Hematopoietic multipotent progenitor cell treated with erythropoietin and hydrocortisone succinate and interleukin-3 and kit ligand, for 15 days (in vitro differentiated cells): ENCODE results near the gene OR10A2.
"Not testable (repeated sequence)": the region's sequence is repeated elsewhere in the genome, so short reads cannot be mapped to it uniquely, and the experiment has no call there.

Source experiments
- DNase-seq: peaks from one replicate; pipeline ENCODE4 v3.0.0-alpha.2; 2015; ENCODE audit warnings: low spot score

The OR10A2 gene

GRCh38 chr11:6862961-6863360 lies at the start of gene OR10A2:
Gene OR10A2 (plus strand): TSS chr11:6863057. CDS start chr11:6869755, 6,698 bp downstream.
- no peak for DNase-seq

DNA sequence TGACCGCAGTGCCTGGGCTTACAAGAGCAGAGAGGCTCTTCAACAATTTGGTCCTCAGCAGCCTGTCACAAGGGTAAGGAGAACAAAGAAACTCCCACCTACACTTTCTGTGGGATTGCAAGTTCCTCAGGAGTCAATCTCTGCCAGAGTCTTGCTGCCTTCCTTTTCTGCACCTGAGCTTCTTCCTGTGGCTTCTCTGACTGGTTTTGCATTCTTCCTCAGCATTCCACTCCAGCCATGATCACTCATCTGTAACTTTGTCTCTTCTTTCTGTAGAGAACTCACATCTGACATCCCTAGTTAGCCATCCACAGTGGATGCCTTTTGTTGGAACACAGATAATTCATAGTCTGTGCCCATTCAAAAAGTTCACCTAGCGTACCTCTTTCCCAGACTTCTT lies 49.2 kb upstream of the OR10A2 start:
- DNase-seq, result no peak

DNA sequence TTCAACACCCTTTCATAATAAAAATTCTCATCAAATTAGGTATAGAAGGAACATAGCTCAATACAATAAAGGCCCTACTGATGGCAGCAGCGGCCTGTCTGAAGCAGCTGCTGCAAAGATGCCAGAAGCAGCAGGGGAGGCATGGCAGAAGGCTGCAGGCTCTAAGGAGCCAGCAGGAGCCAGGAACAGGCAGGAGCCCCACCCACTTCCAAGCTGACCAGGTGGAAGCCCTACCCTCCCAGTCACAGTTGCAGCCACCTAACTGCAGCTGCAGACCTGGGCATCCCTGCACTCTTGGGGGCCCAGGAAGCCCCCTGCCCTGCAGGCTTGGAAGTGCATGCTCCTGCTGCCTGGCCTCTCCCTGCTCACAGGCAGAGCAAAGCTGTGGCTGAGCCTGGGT lies 45.2 kb upstream of the OR10A2 start:
- DNase-seq, result no peak

- DNase-seq, result no peak
Measured at GRCh38 chr11:6818967-6819366, 43.9 kb upstream of the OR10A2 start.

DNA sequence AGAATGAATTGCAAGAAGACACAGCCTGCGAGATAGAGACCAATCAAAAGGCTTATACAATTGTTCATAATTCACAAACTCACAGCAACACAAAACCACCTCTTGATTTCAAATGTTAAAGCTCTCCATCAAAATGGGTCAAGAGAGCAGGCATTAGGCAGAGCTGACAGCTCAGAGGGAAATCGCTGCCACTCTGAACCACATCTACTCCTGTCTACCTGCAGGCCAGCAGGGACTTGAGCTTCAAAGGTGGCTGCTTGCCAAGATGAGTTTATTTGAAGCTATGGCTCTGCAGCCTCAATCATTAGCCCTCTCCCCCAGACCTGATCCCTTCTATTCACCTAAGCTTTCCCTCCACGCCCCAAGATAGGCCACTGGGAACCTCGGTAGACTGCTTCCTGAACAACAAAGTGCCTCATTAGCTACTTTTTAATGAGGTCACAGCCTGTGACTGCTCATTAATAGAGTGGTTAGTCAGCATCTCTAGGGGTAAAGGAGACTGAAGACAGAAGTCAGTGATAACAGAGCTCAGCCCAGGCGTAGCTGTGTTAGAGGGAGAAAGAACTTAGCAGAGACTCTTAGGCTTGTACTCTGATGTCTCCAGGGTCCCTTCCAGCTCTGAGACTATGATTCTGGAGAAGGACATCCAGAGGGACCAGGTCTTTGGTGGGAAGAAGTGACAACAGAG lies 38.6 kb upstream of the OR10A2 start:
- no peak for DNase-seq

GRCh38 chr11:6825231-6825744 lies 37.6 kb upstream of the OR10A2 start:
- DNase-seq, result no peak

GRCh38 chr11:6828103-6828502 lies 34.8 kb upstream of the OR10A2 start:
- DNase-seq, result no peak

- no peak for DNase-seq
Measured at GRCh38 chr11:6833356-6833755, 29.5 kb upstream of the OR10A2 start.

DNA sequence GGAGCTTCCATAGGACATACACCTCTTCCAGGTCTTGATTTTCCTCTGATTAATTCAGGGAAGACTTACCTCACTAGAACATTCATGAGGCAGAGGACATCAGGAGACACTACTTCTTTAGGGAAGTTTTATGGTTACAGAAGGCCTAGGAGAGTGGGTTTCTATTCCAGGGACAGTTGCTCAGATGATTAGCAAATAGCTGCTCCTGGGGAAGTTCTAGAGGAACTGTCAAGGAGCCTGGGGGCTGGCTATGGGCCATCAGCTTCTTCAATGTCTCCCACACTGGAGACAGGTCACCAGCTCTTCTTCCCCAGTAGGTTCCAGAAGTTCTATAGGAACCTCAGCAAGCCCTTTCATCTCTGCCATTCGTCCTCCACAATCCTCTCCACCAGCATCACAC lies 28.8 kb upstream of the OR10A2 start:
- no peak for DNase-seq

GRCh38 chr11:6841694-6842093 lies 21.2 kb upstream of the OR10A2 start:
- no peak for DNase-seq

- DNase-seq, result no peak
Measured at GRCh38 chr11:6843670-6844069, 19.2 kb upstream of the OR10A2 start.

GRCh38 chr11:6844356-6844755 lies 18.5 kb upstream of the OR10A2 start:
- no peak for DNase-seq

DNA sequence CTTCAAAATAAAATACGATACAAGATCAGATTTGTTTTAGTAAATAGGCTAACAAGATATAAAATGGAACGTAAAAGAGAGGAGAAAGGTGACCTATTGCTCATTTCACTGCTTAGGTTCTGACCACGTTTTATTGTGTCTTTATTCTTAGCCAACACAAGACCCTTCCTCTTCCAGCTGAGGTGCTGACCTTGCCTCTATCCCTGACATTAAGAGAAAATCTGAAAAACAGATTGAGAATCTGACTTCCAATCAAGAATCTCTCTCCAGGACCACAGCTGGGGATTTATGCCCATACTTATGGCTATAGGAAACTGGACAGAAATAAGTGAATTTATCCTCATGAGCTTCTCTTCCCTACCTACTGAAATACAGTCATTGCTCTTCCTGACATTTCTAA lies 17.5 kb upstream of the OR10A2 start, which contains the start of gene OR10A5:
TSS of gene OR10A5 (plus strand) at position 301 of the 400 bp plus-strand sequence. CDS start at position 301, 0 bp downstream.
- no peak for DNase-seq

DNA sequence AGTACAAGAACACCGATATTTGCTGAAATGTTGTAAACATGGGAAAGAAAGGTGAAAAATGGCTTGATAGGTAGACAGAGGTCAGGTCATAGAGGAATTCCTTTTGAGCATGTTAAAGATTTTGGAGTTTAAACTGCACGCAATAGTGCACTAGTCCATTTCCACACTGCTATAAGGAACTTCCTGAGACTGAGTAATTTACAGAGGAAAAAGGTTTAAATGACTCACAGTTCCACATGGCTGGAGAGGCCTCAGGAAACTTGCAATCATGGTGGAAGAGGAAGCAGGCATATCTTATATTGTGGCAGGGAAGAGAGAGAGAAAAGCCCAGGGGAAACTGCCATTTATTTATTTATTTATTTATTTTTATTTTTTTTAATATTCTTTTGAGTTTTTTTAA lies 12.3 kb upstream of the OR10A2 start:
- no peak for DNase-seq

GRCh38 chr11:6854801-6855200 lies 8.1 kb upstream of the OR10A2 start:
- DNase-seq, result not testable (repeated sequence)

DNA sequence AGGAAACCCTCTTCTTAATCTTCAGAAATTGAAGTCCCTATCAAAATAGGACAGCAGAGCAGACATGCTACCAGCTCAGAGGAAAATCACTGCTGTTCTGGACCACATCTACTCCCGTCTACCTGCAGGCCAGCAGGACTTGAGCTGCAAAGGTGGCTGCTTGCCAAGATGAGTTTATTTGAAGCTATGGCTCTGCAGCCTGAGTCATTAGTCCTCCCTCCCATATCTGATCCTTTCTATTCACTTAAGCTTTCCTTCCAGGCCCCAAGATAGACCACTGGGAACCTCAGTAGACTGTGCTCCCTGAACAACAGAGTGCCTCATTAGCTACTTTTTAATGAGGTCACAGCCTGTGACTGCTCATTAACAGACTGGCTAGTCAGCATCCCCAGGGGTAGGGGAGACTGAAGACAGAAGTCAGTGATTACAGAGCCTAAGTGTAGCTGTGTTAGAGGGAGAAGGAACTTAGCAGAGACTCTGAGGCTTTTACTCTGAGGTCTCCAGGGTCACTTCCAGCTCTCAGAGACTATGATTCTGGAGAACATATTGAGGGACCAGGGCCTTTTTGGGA lies 6.8 kb upstream of the OR10A2 start:
- no peak for DNase-seq

DNA sequence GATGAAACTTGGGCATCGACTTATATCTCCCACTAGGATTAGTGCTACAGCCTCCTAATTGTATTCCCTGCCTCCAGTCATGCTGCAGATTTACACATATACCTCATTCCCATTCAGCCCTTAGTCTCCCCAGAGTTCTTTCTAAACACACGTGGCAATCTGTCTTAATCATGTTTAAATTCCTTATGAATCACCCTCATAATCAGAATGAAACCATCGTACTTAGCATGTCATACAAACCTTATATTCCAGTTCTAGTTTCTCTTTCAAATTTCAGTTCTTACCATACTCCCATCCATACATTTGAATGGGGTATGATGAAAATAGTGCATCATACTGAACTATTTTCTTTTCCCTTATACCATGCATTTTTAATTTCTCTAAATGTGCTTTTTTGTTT lies 6.0 kb upstream of the OR10A2 start:
- no peak for DNase-seq

- DNase-seq, result no peak
Measured at GRCh38 chr11:6864438-6864837, 1.6 kb downstream of the OR10A2 start.

DNA sequence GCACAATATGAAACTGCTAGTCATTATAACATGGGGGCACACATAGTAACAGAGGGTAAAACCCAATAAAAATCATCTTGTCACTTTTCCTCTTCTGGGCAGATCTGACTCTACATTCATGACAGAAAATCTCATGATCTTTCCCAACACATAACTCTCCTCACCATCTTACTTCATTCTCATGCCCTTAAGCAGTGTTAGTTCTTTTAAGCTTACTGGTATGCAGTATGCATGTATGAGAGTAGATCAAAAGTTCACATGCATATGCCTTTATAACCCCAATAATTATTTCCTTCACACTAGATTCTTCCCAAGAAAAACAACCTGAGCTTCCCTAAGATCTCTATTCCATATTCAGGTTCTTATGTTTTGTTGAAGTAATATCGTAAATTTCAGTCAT lies 8.4 kb downstream of the OR10A2 start:
- no peak for DNase-seq

GRCh38 chr11:6875761-6876160 lies 12.9 kb downstream of the OR10A2 start:
- no peak for DNase-seq

DNA sequence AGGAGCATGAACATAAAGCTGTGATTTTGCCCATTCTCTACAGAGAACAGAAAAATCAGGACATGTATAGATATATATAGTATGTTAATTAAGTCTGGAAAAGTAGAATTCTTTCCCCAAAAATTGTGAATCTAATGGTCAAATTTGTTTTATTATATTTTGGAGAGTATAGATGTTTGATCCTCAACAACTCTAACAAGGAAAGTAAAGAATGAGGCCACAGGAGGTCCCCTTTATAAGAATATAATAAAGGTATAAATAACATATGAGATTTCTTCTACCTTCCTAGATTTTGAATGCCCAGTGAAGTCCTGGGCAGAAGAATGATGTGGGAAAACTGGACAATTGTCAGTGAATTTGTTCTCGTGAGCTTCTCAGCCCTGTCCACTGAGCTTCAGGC lies 13.5 kb downstream of the OR10A2 start, which contains the start of gene OR10A4:
TSS of gene OR10A4 (plus strand) at position 301 of the 400 bp plus-strand sequence. CDS start at position 324, 23 bp downstream.
- no peak for DNase-seq

DNA sequence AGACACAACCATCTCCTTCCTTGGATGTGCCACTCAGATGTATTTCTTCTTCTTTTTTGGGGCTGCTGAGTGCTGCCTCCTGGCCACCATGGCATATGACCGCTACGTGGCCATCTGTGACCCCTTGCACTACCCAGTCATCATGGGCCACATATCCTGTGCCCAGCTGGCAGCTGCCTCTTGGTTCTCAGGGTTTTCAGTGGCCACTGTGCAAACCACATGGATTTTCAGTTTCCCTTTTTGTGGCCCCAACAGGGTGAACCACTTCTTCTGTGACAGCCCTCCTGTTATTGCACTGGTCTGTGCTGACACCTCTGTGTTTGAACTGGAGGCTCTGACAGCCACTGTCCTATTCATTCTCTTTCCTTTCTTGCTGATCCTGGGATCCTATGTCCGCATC lies 14.1 kb downstream of the OR10A2 start:
- DNase-seq, result no peak

- no peak for DNase-seq
Measured at GRCh38 chr11:6882751-6883150, 19.9 kb downstream of the OR10A2 start.

DNA sequence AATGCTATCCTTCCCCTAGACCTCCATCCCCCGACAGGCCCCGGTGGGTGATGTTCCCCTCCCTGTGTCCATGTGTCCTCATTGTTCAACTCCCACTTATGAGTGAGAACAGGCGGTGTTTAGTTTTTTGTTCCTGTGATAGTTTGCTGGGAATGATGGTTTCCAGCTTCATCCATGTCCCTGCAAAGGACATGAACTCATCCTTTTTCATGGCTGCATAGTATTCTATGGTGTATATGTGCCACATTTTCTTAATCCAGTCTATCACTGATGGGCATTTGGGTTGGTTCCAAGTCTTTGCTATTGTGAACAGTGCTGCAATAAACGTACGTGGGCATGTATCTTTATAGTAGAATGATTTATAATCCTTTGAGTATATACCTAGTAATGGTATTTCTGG lies 24.9 kb downstream of the OR10A2 start:
- DNase-seq, result not testable (repeated sequence)
